Activated naive CD4-positive, alpha-beta T cell (primary cell): ENCODE measurements around the gene BMPR1A.

Experiments used
- DNase-seq, 4 experiments: peaks; one replicate each; lab custom pipeline; 2025; lab: John Stamatoyannopoulos, UW

BMPR1A gene

GRCh38 chr10:86956848-86957448, 200.5 kb downstream of the BMPR1A start:
- no peak for DNase-seq

- no peak for DNase-seq
These were observed 201.2 kb downstream of the BMPR1A start, which contains the start of gene MMRN2 for GRCh38 chr10:86957471-86958115. MMRN2 (minus strand) TSS chr10:86957615; CDS start chr10:86957541, 74 bp downstream.

- no peak for DNase-seq
These were observed 201.9 kb downstream of the BMPR1A start, which contains the start of gene SNCG for GRCh38 chr10:86958116-86958900. SNCG (plus strand) TSS chr10:86958599; CDS start chr10:86958698, 99 bp downstream.

DNA sequence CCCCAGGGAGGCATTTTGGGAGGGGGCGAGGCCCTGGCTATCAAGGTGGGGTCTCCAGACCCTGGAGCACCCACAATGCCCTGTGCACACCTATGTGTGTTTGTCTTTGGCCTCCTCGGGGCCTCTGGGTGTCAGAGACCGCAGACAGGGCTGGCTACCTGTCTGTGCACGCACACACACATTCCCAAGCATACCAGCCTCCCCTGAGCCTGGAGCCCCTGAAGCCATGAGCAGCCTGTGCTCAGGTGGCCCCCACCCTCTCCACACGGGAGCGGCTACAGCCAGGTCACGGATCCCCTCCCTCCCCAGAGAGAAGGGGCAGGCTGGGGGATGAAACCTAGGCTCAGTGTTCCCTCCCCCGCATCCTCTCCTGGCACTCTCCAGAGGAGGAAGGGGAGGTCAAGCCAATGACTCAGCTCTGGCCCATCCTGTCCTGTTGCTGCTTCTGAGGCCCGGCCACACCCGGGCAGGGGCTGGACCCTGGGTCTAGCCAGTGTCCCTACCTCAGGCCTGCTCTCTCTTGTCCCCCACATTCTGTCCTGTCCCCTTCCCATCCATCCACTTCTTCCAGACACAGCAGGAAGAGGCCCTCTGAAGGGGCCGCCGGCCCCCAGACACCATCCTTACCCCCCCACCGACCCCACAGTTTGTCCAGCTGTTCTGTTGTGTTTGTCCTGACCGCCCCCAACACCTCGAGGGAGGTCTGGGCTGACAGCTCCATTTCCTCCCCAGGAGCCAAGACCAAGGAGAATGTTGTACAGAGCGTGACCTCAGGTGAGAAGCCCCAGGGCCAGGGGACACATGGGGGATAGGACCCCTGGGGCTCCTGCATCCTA, 202.7 kb downstream of the BMPR1A start:
- no peak for DNase-seq

DNA sequence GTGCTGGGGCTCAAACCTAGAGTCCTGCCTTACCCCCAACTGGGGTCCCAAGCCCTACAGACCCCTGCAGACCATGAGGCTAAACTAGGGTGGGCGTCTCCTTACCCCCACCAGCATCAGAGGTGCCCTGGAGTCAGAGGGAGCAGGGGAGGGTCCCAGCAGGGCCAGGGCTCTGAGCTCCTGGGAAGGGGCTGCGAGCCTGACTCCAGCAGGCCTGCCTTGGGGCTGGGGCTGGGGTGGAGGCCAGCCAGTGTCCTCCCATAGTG, 203.3 kb downstream of the BMPR1A start:
- no peak for DNase-seq

DNA sequence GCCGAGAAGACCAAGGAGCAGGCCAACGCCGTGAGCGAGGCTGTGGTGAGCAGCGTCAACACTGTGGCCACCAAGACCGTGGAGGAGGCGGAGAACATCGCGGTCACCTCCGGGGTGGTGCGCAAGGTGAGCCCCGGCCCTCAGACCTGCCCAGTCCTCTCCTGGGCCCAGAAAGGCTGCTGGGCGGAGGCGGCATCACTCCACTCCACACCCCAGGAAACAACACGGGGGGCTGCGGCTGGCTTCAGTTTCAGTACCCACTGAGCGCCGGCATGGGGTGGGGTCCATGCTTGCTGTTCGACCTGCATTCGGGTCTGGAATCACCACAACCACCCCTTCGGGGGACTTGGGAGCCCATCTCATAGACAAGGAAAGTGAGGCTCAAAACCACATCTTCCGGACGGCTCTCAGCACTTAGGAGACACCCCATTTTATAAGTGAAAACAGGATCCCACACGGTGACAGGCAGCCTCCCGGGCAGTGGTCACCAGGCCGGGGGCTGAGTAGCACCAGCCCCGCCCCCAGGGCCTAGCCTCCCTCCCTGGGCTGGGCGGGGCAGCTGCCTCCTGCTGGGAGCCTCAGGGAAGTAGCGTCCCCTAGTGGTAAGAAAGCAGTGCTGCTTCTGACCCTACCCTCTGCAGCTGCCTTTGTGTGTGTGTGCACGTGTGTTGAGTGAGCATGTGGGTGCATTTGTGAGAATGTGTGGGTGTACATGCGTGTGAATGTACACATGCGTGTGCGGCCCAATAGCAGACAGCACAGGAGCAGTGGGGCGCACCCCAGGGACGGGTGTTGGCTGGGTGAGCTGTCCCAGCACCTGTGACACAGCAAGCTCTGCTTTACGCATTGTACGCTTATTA, 203.8 kb downstream of the BMPR1A start:
- no peak for DNase-seq

DNA sequence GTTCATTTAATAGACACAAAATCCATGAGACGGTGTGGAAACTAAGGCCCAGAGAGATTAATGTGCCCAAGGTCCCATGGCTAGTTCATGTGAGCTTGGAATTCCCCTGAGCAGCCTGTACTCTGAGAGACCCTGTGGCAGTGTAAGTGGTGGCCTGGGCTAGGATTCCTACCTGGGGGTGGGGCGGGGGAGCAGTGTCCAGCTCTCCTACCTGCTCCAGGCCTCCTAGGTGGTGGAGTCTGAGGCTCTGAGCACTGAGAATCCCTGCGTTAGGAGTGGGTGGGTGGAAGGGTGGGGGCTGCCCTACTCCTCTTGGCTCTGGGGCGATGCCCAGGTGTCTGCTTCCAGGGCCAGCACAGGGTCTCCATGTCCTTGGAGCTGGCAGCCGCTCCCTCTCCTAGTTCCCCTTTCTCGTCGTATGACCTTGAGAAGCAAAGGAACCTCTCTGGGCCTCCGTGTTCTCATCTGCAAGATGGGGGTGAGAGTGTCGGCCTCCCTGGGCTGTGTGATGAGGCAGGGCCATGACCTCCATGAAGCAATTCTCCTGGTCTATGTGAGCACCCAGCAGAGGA, 204.5 kb downstream of the BMPR1A start:
- DNase-seq: no peak

- DNase-seq: no peak
These were observed 205.2 kb downstream of the BMPR1A start for GRCh38 chr10:86961481-86962091.

GRCh38 chr10:86962136-86962980, 205.9 kb downstream of the BMPR1A start:
- DNase-seq: no peak

- DNase-seq: no peak
These were observed 206.5 kb downstream of the BMPR1A start for GRCh38 chr10:86962981-86963310.

GRCh38 chr10:86963341-86963919, 207.0 kb downstream of the BMPR1A start:
- no peak for DNase-seq

DNA sequence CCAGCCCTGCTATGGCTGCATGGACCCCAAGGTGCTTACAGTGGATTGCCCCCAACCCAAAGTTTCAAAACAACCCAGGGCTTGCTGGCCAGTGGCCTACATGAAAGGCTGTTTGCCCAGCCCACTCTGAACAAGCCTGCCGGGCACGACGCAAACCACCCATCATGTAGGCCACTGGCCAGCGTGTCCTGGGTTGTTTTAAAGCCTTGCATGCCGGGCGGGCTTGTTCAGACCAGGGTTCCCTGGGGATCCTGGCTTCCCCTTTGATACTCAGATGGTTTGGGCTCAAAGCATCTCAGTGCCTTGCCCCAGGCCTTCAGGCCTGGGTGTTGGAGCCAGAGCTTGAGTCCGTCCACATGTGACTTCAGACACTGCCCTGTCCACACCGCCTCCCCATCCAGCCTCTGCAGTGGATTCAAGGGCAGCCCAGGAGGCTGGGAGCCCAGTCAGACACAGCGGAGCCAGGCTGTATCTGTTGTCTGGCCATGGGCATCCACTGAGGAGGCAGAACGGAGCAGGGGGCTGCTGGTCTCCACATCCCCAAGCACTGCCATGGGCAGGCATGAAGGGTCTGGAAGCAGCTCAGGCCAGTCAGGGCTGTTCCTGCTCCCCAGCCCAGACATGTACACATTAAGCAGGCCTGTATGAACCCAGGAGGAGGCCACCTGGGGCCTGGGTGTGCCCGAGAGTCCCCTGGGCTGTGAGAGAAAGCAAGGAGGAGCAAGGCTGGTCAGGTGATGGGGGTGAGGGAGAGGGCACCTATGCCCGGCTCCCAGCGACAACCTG, 207.8 kb downstream of the BMPR1A start:
- no peak for DNase-seq

DNA sequence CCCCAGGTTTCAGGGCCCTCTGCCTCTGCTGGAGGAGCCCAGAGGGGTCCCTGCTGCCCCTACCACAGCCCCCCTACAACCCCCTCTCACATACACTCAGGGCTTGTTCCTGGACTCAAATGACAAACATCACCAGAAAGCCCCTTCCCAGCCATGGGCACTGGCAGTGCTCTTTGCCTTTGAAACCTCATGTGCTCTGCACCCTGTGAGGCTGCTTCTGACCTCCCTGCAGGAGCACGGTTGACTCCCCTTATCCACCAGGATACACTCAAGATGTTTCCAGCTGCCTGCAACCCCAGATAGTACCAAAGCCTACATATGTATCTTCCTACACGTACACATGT, 208.4 kb downstream of the BMPR1A start:
- DNase-seq: no peak

DNA sequence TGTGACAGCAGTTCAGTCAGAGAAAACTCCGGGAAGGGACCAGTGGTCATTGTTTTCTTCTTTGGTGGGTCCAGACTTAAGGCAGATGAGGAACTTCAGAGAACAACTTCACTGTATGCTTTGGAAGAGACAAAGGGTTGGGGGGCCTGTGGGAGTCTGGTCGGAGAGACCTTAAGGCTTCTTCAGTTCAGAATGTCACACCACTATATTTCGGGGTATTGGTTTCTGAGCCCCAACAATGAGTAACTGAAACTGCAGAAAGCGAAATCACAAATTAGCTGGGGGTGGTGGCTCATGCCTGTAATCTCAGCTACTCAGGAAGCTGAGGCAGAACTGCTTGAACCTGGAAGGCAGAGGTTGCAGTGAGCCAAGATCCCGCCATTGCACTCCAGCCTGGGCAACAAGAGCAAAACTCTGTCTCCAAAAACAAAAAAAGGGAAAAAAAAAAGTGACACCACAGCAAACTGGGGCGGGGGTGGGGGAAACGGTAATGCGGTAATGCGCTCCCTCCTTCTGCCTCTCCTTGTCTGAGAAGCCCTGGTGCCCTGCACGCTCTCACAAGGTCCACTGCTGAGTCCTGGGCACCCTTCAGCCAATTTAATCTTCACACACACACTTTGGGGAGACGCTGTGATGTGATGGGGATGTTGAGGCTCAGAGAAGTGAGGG, 209.7 kb downstream of the BMPR1A start:
- no peak for DNase-seq

GRCh38 chr10:86967481-86967941, 211.1 kb downstream of the BMPR1A start:
- DNase-seq: no peak

DNA sequence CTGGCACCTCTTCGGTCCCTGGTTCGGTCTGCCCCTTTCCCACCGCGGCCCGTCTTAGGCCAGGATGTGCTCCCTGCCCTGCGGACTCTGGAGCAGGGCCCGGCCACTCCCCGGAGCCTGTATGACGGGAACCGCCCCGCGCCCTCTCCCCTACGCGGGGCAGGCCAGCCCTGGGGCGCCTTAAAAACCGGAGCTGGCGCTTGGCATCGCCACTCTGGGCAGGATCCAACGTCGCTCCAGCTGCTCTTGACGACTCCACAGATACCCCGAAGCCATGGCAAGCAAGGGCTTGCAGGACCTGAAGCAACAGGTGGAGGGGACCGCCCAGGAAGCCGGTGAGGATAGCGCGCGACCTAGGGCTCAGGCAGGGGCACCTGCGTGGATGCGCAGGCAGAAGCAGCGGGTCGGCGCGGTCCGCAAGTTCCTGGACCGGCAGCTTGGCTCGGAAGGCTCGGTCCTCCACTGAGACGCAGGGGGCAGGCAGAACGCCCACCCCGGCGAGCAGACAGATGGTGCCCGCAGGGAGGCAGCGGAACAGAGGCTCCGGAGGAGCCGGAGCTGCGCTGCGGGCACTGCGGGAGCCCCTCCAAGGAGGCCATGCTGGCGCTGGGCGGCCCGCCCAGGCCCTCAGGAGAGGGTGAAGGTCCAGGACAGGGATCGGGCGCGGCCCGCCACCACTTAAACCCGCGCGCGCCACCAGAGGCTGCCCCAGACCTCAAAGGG, 212.0 kb downstream of the BMPR1A start, which contains the start of gene ADIRF:
Gene ADIRF, plus strand, starts transcription at position 212 of the 723 bp plus-strand sequence. Its CDS starts 63 bp downstream, at position 275.
- DNase-seq: peak in 1 of 4 experiments; percentile 17

DNA sequence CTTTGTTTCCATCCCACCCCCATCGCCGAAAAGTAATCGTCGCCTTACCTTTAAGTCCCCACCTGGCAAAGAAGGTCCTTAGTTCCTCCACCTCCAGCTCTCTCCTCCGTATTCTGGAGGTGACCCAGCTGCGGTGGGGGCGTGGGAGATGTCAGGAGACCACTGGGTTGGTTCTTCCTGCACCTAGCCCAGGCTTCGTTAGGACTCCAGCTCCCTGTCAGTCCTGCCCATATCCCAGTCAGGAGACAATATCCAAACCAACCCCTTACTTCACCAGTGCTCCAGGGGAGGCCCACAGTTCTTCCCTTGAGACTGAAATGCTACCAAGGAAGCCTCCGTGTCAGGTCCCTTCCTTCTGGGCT, 212.6 kb downstream of the BMPR1A start:
- DNase-seq: no peak
